HG03342 (cell line): Measurements from ENCODE around the gene TMEM138.

Source experiments
- ATAC-seq: cut with Tn5 transposase; IDR thresholded peaks from one replicate; pipeline ENCODE4 v1.9.1; 2021; ENCODE audit warnings: mild to moderate bottlenecking, moderate library complexity; ENCODE audit not compliant: unreplicated experiment

Gene TMEM138

GRCh38 chr11:61404641-61405040 is 42.5 kb downstream of the TMEM138 start:
- no peak for ATAC-seq

DNA sequence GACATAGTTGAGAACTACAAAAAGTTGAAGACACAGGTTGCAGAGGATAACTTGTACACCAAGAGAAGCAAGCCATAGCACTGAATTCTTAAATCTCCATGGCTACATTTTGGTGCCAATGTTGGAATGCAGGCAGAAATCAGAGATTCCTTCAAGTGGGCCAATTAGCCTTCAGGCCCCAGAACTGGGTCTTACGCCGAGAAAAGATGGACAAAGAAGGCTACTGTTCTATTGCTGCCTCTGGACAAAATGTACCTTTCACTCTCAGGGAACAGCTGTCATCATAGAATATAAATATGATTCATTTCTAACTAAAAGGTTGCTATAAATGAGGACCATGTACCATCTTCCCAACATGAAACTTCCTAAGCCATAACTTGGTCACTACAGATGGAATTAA is 43.9 kb downstream of the TMEM138 start:
- no peak for ATAC-seq

DNA sequence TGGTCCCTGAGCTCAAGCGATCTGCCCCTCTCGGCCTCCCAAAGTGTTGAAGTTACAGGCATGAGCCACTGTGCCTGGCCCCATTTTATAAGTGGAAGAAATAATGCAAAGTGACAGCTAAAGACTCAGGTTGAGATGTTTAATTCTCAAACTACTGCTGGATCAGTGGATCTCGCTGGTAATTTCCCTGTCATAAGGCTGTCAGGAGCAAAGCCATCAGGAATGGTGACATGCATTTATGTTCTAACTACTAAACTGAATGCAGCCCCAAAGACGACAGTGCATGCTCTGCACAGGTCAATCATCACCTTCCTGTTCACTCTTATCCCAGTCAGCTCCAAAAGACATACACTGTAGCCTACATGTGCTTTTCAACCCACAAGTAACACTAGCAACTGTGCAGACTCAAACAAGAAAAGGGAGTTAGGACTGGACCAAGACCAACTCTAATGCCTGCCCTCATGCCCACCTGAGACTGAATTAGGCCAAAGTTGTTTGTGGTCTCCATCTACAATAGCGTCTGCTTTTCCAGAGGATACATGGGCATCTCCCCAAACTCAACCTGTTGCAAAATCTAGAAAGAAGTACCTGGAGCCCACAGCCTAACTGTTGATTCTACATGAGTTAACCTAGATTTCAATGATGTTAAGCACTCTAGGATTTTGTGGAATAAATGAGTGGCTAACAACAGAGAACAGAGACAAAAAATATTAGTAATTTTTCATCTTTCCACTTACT is 45.0 kb downstream of the TMEM138 start:
- ATAC-seq, result no peak

DNA sequence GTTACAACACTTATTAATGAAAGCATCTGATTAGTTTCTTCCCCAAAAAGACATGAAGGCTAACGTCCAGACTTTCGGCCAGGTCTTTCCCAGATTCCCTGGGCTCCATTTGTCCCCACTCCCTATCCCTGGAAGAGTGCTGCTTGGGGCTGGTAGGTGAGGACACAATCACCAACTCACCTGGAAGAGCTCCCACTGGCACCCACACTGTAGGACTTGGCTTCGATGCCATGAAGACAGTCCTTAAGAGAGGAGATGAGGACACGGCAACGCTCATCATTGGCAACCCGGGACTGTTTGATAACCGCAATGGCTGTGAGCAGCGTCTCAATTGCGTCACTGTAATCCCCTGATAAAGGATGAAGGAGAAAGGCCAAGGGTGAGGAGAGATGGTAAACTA is 49.4 kb downstream of the TMEM138 start:
- no peak for ATAC-seq

DNA sequence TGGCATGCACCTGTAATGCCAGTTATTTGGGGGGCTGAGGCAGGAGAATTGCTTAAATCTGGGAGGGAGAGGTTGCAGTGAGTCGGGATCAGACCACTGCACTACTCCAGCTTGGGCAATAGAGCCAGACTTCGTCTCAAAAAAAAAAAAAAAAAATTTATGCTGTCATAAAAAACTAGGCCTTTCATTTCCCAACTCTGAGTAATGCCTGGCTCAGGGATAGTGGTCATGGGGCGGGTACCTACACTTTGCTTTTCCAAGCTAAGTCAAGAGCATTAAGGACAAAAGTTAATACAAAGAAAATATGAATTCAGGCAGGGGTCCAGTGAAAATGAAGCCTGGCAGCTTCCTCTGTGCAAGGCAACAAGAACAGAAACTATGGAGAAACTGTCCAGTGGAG is 51.3 kb downstream of the TMEM138 start:
- no peak for ATAC-seq

DNA sequence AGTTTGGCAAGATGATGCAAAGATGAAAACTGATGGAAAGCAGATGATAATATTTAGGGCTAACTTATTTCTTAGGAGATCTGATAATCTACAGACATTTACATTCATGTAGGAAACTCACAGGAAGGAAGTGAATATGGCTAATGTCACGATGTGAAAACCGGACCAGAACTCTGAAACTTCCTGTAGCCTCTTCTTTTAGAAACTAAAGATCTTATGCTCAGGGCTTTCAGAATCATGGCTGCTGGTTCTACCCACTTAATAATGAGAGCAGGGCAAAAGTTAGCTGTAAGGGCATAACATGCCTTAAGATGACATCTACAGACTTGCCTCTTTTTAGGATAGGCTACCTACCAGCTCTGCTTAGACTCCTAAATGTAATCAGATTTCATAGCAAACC is 52.4 kb downstream of the TMEM138 start:
- ATAC-seq, result no peak

GRCh38 chr11:61415381-61415780 is 53.2 kb downstream of the TMEM138 start:
- no peak for ATAC-seq

DNA sequence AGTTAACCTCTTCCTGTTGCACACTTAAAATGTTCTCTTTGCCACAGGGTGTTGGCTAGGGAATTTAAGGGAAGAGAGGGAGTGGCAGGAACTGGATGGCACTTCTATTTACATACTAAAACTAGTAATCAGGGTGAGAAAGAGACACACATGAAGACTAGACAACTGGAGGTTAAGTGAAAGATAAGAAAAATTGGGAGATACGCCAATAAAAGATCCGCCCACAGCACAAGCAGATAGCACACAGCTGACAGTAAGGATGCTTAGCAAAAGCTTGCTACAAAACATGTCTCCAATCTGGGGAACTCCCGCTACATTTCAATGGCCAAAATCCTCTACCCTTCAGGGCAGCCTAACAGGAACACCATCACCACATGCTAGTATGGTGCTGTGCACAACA is 54.8 kb downstream of the TMEM138 start:
- ATAC-seq, result no peak

DNA sequence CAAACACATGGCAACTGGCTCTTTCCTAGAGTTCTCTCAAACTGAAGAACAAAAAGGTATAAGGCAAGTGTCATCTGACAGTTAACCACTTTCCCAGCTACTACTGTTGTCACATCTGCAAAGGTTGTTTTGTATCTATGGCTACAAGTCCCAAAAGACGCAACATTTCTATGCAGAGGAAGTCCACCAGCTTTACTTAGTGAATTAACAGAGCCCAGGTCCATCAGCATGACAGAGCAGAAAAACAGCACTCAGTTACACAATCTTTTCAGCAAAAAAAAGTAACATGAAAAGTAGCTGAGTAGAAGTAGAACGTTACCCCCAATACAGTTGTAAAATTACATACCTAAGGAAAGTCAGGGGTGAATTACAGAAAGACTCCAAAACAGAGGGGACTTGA is 55.5 kb downstream of the TMEM138 start:
- no peak for ATAC-seq

- ATAC-seq, result no peak
Observed at GRCh38 chr11:61418136-61418535, 56.0 kb downstream of the TMEM138 start.
